Left ventricle myocardium inferior (tissue), 1 donor: Measurements from ENCODE around the gene NES. TPM values are rescaled to one million over a fixed set of nuclear protein-coding genes. Genes with fewer than 3 reads are reported as not detected.

Source experiments
- DNase-seq: peaks from one replicate; pipeline ENCODE4 v3.0.0-alpha.2; 2020
- H3K27ac ChIP-seq: fragments of 200-600 bp; replicated peaks from 2 replicates; pipeline ENCODE4 v1.8.0; 2021
- H3K27me3 ChIP-seq: fragments of 200-600 bp; 2 replicates; pipeline ENCODE4 v1.8.0; 2021; ENCODE audit warnings: low read depth
- H3K36me3 ChIP-seq: fragments of 200-600 bp; 2 replicates; pipeline ENCODE4 v1.8.0; 2021
- H3K4me1 ChIP-seq: fragments of 200-600 bp; 2 replicates; pipeline ENCODE4 v1.8.0; 2021
- H3K4me3 ChIP-seq: fragments of 200-600 bp; 2 replicates; pipeline ENCODE4 v1.8.0; 2021; ENCODE audit warnings: mild to moderate bottlenecking, moderate library complexity
- H3K9me3 ChIP-seq: fragments of 200-600 bp; replicated peaks from 2 replicates; pipeline ENCODE4 v1.8.0; 2021
- CTCF ChIP-seq: fragments of 200-600 bp; IDR thresholded peaks from 2 replicates; pipeline ENCODE4 v1.8.0; 2021; ENCODE audit warnings: antibody characterized with exemption, mild to moderate bottlenecking, borderline replicate concordance
- intact Hi-C: fragments of 100-400 bp; cut with micrococcal nuclease; formaldehyde crosslinking; loops from one replicate; pipeline ENCODE4 v1.11.0; 2022
- total RNA-seq: library from RNA; stranded (reverse); fragmentation: NEBNext Ultra II Directional; extraction: Animal tissue kit (Norgen Biotek cat#: 25700); gene quantifications from one replicate; pipeline ENCODE4 v1.2.1, GENCODE V29; 2021
- donor health status: DM: no; HTN: yes; CAD: no; lungs with severe emphysema.

The NES gene
- total RNA-seq, 1 donor from 2014 or later, result 164 TPM

GRCh38 chr1:156694690-156694962 lies 17.4 kb upstream of the NES start:
- Histone ChIP-seq H3K4me1 (peaks cover 14% of the 10 kb centered on the region), H3K27me3 (peaks cover 92% of the 10 kb centered on the region), H3K36me3 (no peaks in the 10 kb centered on the region), H3K9me3 (no peaks in the 10 kb centered on the region), H3K4me3 (no peak overlapping the region), H3K27ac (no peak overlapping the region)
- DNase-seq, result no peak
- intact Hi-C loops, result no loop called here
- no peak for TF ChIP-seq CTCF

- Histone ChIP-seq H3K27me3 (peaks cover 92% of the 10 kb centered on the region), H3K27ac (no peak overlapping the region), H3K36me3 (no peaks in the 10 kb centered on the region), H3K9me3 (no peaks in the 10 kb centered on the region), H3K4me3 (no peak overlapping the region), H3K4me1 (peaks cover 19% of the 10 kb centered on the region)
- no peak for TF ChIP-seq CTCF
- intact Hi-C loops, result no loop called here
- DNase-seq, result no peak
These were observed 16.9 kb upstream of the NES start for GRCh38 chr1:156693848-156694689.

- no peak for DNase-seq
- TF ChIP-seq CTCF, result no peak
These were observed 16.0 kb upstream of the NES start for GRCh38 chr1:156692925-156693847.

GRCh38 chr1:156692441-156692924 lies 15.3 kb upstream of the NES start:
- Histone ChIP-seq H3K36me3 (no peaks in the 10 kb centered on the region), H3K27ac (no peak overlapping the region), H3K27me3 (peaks cover 93% of the 10 kb centered on the region), H3K9me3 (no peaks in the 10 kb centered on the region), H3K4me3 (no peak overlapping the region), H3K4me1 (peaks cover 19% of the 10 kb centered on the region)
- intact Hi-C loops, result no loop called here
- no peak for DNase-seq
- no peak for TF ChIP-seq CTCF

More at GRCh38 chr1:156692925-156693847, 16.0 kb upstream of the NES start:
- Histone ChIP-seq H3K4me3 (no peak overlapping the region), H3K36me3 (no peaks in the 10 kb centered on the region), H3K27ac (no peak overlapping the region), H3K9me3 (no peaks in the 10 kb centered on the region), H3K27me3 (peaks cover 93% of the 10 kb centered on the region), H3K4me1 (peaks cover 19% of the 10 kb centered on the region)
- intact Hi-C loops, result no loop called here

- no peak for DNase-seq
- Histone ChIP-seq H3K36me3 (no peaks in the 10 kb centered on the region), H3K27ac (no peak overlapping the region), H3K4me1 (peaks cover 19% of the 10 kb centered on the region), H3K27me3 (peaks cover 93% of the 10 kb centered on the region), H3K9me3 (no peaks in the 10 kb centered on the region), H3K4me3 (no peak overlapping the region)
- TF ChIP-seq CTCF, result no peak
- intact Hi-C loops, result no loop called here
These were observed 14.6 kb upstream of the NES start for GRCh38 chr1:156691665-156692440.
